ENCODE results near the gene RREB1. TPM values are rescaled to one million over a fixed set of nuclear protein-coding genes. Genes with fewer than 3 reads are reported as not detected.

The RREB1 gene
- total RNA-seq, 1 experiment from 2014 or later = 53.5 TPM

DNA sequence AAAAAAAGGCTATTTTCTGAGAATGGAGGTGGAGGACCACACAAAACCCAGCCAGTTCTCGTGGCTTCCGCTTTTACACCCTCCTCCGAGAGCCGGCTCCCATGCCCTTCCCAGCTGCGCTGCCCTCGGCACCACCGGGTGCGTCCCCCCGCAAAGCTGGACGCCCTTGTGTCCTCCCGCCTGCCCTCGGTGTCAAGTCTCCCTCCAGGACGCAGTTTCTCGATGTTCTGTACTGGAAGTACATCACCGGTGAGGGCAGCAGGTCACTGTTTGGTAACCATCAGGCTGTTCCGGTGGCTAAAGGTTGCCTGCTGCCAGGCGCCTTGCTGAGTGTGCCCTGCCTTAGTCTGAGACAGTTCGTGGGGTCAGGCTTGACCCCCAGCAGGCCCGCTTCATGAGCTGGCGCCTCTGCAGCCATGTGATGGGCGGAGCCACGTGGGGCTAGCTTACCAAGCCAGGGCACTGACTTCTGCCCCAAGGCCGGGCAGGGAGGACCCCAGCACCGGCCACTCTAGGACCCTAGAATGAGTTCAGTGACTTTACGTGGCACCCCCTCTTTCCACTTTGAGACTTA lies 34.6 kb downstream of the RREB1 start:
- no peak overlapping the region for H3K27ac Mint-ChIP-seq (ENCODE audit: low read depth, unreplicated experiment)
- peak overlapping the region; percentile 72 for H3K4me3 Mint-ChIP-seq (ENCODE audit: unreplicated experiment)
- H3K9me3 Mint-ChIP-seq (ENCODE audit: unreplicated experiment) = no peaks in the 10 kb centered on the region
- TF ChIP-seq, protein P1, sequence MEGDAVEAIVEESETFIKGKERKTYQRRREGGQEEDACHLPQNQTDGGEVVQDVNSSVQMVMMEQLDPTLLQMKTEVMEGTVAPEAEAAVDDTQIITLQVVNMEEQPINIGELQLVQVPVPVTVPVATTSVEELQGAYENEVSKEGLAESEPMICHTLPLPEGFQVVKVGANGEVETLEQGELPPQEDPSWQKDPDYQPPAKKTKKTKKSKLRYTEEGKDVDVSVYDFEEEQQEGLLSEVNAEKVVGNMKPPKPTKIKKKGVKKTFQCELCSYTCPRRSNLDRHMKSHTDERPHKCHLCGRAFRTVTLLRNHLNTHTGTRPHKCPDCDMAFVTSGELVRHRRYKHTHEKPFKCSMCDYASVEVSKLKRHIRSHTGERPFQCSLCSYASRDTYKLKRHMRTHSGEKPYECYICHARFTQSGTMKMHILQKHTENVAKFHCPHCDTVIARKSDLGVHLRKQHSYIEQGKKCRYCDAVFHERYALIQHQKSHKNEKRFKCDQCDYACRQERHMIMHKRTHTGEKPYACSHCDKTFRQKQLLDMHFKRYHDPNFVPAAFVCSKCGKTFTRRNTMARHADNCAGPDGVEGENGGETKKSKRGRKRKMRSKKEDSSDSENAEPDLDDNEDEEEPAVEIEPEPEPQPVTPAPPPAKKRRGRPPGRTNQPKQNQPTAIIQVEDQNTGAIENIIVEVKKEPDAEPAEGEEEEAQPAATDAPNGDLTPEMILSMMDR (IDR thresholded peaks at IDR 0.05; ENCODE audit: unreplicated experiment) = no peak
- CTCF ChIA-PET = interaction anchor here (1.2 kb wide), 1 partner anchor 29 kb away, joined by 3 read pairs; no protein-coding TSS in a partner anchor
- intact Hi-C loops (cut with micrococcal nuclease) = no loop called here
- H3K4me1 Mint-ChIP-seq (ENCODE audit: insufficient read depth, unreplicated experiment) = peaks cover 50% of the 10 kb centered on the region
- POLR2A ChIA-PET = interaction anchor here (1.1 to 3.7 kb wide), 5 partner anchors 11 to 84 kb away, joined by 3 to 23 read pairs (median 10); no protein-coding TSS in a partner anchor
- no peaks in the 10 kb centered on the region for H3K27me3 Mint-ChIP-seq (ENCODE audit: insufficient read depth, unreplicated experiment)
- no TSS peak for BruUV-seq (replicated peaks)
- H3K36me3 Mint-ChIP-seq (ENCODE audit: insufficient read depth, unreplicated experiment) = no peaks in the 10 kb centered on the region
- DNase-seq (ENCODE audit: unreplicated experiment) = no peak

DNA sequence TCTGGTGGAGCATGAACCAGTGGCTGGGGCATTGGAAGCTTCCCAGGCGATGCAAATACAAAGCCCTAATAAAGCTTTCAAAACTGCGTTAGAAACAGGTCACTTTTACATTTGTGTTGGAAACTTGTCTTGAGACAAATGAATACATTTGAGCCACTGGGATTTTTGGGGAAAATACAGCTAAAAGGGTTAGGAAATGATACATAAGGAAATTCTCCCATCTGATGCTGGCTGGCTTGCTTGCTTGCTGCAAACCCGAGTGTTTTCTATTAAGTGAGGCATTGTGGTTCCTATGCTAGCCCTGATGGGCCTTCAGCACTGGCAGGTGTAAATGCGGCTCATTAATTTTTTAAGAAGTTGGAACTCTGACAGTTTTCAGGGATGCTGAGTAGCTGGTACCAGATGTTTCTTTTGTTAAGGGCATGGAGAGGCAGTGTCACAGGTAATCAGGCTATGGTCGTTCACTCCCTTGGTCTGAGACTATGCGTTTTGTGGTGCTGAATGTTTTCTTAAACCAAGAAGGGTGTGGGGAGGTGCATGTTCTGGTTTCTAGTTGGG lies 35.2 kb downstream of the RREB1 start:
- H3K36me3 Mint-ChIP-seq (ENCODE audit: insufficient read depth, unreplicated experiment) = no peaks in the 10 kb centered on the region
- peak overlapping the region; percentile 72 for H3K4me3 Mint-ChIP-seq (ENCODE audit: unreplicated experiment)
- no peak for DNase-seq (ENCODE audit: unreplicated experiment)
- ChIA-PET CTCF (interaction anchor here (0.6 to 1.2 kb wide), 4 partner anchors 12 to 463 kb away, joined by 3 read pairs; no protein-coding TSS in a partner anchor), POLR2A (interaction anchor here (1.1 to 3.7 kb wide), 4 partner anchors 10 to 85 kb away, joined by 3 to 23 read pairs (median 4); no protein-coding TSS in a partner anchor)
- intact Hi-C loops (cut with micrococcal nuclease) = no loop called here
- no TSS peak for BruUV-seq (replicated peaks)
- peak overlapping the region; percentile 25 for H3K27ac Mint-ChIP-seq (ENCODE audit: low read depth, unreplicated experiment)
- H3K9me3 Mint-ChIP-seq (ENCODE audit: unreplicated experiment) = no peaks in the 10 kb centered on the region
- no peaks in the 10 kb centered on the region for H3K27me3 Mint-ChIP-seq (ENCODE audit: insufficient read depth, unreplicated experiment)
- TF ChIP-seq, protein P1 (IDR thresholded peaks at IDR 0.05; ENCODE audit: unreplicated experiment) = no peak
- peaks cover 50% of the 10 kb centered on the region for H3K4me1 Mint-ChIP-seq (ENCODE audit: insufficient read depth, unreplicated experiment)

GRCh38 chr6:7143476-7143974 lies 35.8 kb downstream of the RREB1 start:
- intact Hi-C loops (cut with micrococcal nuclease) = no loop called here
- no peak for DNase-seq (ENCODE audit: unreplicated experiment)
- Mint-ChIP-seq H3K9me3 (ENCODE audit: unreplicated experiment) (no peaks in the 10 kb centered on the region), H3K27me3 (ENCODE audit: insufficient read depth, unreplicated experiment) (no peaks in the 10 kb centered on the region), H3K4me3 (ENCODE audit: unreplicated experiment) (no peak overlapping the region), H3K27ac (ENCODE audit: low read depth, unreplicated experiment) (peak overlapping the region; percentile 25), H3K36me3 (ENCODE audit: insufficient read depth, unreplicated experiment) (no peaks in the 10 kb centered on the region), H3K4me1 (ENCODE audit: insufficient read depth, unreplicated experiment) (peaks cover 55% of the 10 kb centered on the region)
- TF ChIP-seq, protein P1 (IDR thresholded peaks at IDR 0.05; ENCODE audit: unreplicated experiment) = no peak
- POLR2A ChIA-PET = interaction anchor here (1.1 to 3.7 kb wide), 4 partner anchors 10 to 85 kb away, joined by 3 to 23 read pairs (median 4); no protein-coding TSS in a partner anchor
- BruUV-seq (replicated peaks) = no TSS peak
- CTCF ChIA-PET = interaction anchor here (0.6 to 1.2 kb wide), 6 partner anchors 13 to 463 kb away, joined by 3 read pairs; no protein-coding TSS in a partner anchor

- no peak for DNase-seq (ENCODE audit: unreplicated experiment)
- Mint-ChIP-seq H3K36me3 (ENCODE audit: insufficient read depth, unreplicated experiment) (peaks cover 4% of the 10 kb centered on the region), H3K4me1 (ENCODE audit: insufficient read depth, unreplicated experiment) (peaks cover 57% of the 10 kb centered on the region), H3K4me3 (ENCODE audit: unreplicated experiment) (peak overlapping the region; percentile 51), H3K9me3 (ENCODE audit: unreplicated experiment) (no peaks in the 10 kb centered on the region), H3K27ac (ENCODE audit: low read depth, unreplicated experiment) (peak overlapping the region; percentile 90), H3K27me3 (ENCODE audit: insufficient read depth, unreplicated experiment) (no peaks in the 10 kb centered on the region)
- TF ChIP-seq, protein P1 (IDR thresholded peaks at IDR 0.05; ENCODE audit: unreplicated experiment) = no peak
- CTCF ChIA-PET = interaction anchor here (1.0 to 1.1 kb wide), 2 partner anchors 18 to 420 kb away, joined by 3 read pairs; no protein-coding TSS in a partner anchor
- intact Hi-C loops (cut with micrococcal nuclease) = loop anchor here (5.0 kb wide), 1 partner anchor 343 kb away; no protein-coding TSS in a partner anchor
- POLR2A ChIA-PET = interaction anchor here (0.7 to 3.7 kb wide), 14 partner anchors 7 to 577 kb away, joined by 3 to 23 read pairs (median 4); partner anchors contain the start of gene RREB1
- no TSS peak for BruUV-seq (replicated peaks)
These were observed 37.3 kb downstream of the RREB1 start for GRCh38 chr6:7144872-7145584.
